Neural crest cell (in vitro differentiated cells): Measurements from ENCODE around the gene CECR2. TPM values are rescaled to one million over a fixed set of nuclear protein-coding genes. Genes with fewer than 3 reads are reported as not detected.

Source experiments
- DNase-seq: peaks from one replicate; pipeline ENCODE4 v3.0.0; 2021; ENCODE audit warnings: low read depth, mixed read lengths, low spot score
- H3K27ac Mint-ChIP-seq: one replicate; pipeline ENCODE4 v1.8.0; 2021; ENCODE audit warnings: mild to moderate bottlenecking, mixed read lengths; ENCODE audit not compliant: unreplicated experiment
- H3K27me3 Mint-ChIP-seq: 2 replicates; pipeline ENCODE4 v1.8.0; 2021; ENCODE audit warnings: low read depth, mild to moderate bottlenecking, mixed read lengths
- H3K36me3 Mint-ChIP-seq: 2 replicates; pipeline ENCODE4 v1.8.0; 2021; ENCODE audit warnings: low read depth, mild to moderate bottlenecking, mixed read lengths
- H3K4me1 Mint-ChIP-seq: 2 replicates; pipeline ENCODE4 v1.8.0; 2021; ENCODE audit warnings: mixed read lengths
- H3K4me3 Mint-ChIP-seq: one replicate; pipeline ENCODE4 v1.8.0; 2021; ENCODE audit warnings: mild to moderate bottlenecking, mixed read lengths
- H3K9me3 Mint-ChIP-seq: 2 replicates; pipeline ENCODE4 v1.8.0; 2021; ENCODE audit warnings: mixed read lengths
- total RNA-seq: library from RNA; stranded (reverse); gene quantifications from 2 replicates; pipeline ENCODE4 v1.2.1, GENCODE V29; 2021
- TF ChIP-seq, protein P1 (sequence below): fragments of 200-600 bp; sonication (generic); conservative IDR thresholded peaks from 2 replicates; pipeline ENCODE4 v1.5.0; 2021; ENCODE audit warnings: antibody characterized with exemption, mild to moderate bottlenecking

CECR2 gene
- total RNA-seq, 1 donor from 2014 or later, result 32.8 TPM

DNA sequence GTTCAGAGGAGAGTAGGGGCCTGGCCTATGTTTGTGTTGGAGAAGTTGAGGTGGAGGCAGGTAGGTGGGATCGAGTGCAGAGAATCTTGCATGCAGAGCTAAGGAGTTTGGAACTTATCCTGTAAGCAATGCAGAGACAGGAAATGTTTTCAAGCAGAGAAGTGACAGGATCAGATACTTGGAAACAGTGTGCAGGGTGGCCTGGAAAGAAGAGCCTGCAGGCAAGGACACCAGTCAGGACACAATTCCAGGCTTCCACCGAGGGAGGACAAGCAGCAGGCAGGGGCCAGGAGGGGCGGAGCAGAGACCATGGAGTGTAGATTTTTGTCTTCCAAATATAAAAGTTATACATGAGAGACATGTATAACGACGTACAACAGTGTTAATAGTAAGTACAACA lies 26.9 kb upstream of the CECR2 start:
- DNase-seq, result no peak
- Mint-ChIP-seq H3K9me3 (no peaks in the 10 kb centered on the region), H3K27ac (peak overlapping the region; percentile 63), H3K27me3 (peaks cover 4% of the 10 kb centered on the region), H3K36me3 (no peaks in the 10 kb centered on the region), H3K4me1 (peaks cover 4% of the 10 kb centered on the region), H3K4me3 (no peak overlapping the region)
- TF ChIP-seq, protein P1, sequence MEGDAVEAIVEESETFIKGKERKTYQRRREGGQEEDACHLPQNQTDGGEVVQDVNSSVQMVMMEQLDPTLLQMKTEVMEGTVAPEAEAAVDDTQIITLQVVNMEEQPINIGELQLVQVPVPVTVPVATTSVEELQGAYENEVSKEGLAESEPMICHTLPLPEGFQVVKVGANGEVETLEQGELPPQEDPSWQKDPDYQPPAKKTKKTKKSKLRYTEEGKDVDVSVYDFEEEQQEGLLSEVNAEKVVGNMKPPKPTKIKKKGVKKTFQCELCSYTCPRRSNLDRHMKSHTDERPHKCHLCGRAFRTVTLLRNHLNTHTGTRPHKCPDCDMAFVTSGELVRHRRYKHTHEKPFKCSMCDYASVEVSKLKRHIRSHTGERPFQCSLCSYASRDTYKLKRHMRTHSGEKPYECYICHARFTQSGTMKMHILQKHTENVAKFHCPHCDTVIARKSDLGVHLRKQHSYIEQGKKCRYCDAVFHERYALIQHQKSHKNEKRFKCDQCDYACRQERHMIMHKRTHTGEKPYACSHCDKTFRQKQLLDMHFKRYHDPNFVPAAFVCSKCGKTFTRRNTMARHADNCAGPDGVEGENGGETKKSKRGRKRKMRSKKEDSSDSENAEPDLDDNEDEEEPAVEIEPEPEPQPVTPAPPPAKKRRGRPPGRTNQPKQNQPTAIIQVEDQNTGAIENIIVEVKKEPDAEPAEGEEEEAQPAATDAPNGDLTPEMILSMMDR, result no peak

DNA sequence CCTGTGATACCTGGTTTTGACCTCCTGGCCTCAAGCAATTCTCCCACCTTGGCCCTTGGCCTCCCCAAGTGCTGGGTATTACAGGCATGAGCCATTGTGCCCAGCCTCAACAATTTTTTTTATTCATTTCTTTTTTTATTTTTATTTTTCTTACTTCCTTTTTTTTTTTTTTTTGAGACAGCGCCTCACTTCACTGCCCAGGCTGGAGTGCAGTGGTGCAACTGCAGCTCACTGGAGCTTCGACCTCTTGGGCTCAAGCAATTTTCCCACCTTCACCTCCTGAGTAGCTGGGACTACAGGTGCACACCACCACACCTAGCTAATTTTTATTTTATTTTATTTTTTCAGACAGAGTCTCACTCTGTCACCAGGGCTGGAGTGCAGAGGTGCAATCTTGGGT lies 25.5 kb upstream of the CECR2 start:
- no peak overlapping the region for H3K27ac Mint-ChIP-seq
- H3K4me1 Mint-ChIP-seq, result no peaks in the 10 kb centered on the region
- no peak overlapping the region for H3K4me3 Mint-ChIP-seq
- H3K36me3 Mint-ChIP-seq, result no peaks in the 10 kb centered on the region
- DNase-seq, result no peak
- peaks cover 4% of the 10 kb centered on the region for H3K27me3 Mint-ChIP-seq
- H3K9me3 Mint-ChIP-seq, result no peaks in the 10 kb centered on the region
- TF ChIP-seq, protein P1, result no peak

DNA sequence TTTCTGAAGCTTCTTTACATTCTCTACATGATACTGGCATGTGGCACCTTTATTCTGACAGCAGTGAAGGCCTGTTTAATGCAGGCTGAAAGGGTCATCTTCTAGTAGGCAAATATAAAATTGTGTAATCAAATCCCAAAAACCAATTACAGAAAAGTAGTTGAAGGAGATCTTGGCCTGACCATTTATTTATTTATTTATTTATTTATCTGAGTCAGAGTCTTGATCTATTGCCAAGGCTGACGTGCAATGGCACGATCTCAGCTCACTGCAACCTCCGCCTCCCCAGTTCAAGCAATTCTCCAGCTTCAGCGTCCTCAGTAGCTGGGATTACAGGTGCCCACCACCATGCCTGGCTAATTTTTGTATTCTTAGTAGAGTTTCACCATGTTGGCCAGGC lies 22.7 kb upstream of the CECR2 start:
- DNase-seq, result no peak
- Mint-ChIP-seq H3K36me3 (no peaks in the 10 kb centered on the region), H3K4me1 (peaks cover 15% of the 10 kb centered on the region), H3K27me3 (no peaks in the 10 kb centered on the region), H3K27ac (no peak overlapping the region), H3K9me3 (no peaks in the 10 kb centered on the region), H3K4me3 (no peak overlapping the region)
- TF ChIP-seq, protein P1, result no peak

DNA sequence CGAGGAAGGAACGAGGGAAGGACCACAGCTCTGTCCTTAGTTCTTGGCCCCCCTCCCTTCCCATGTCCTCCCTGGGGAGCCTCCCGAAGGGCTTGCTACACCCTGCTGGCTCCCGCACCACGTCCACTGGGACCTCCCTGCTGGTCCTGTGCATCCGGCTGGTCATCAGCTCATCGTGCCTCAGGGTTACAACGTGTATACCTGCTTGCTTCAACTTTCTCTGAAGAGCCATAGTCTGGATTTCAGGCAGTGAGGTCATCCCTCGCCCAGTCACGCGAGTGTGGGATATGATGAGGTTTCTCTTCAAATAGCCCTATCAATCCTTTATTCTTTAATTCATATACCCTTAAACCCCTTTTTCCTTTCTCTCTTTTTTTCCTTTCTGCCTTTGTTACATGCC lies 21.5 kb upstream of the CECR2 start:
- Mint-ChIP-seq H3K4me3 (no peak overlapping the region), H3K36me3 (no peaks in the 10 kb centered on the region), H3K27ac (no peak overlapping the region), H3K9me3 (no peaks in the 10 kb centered on the region), H3K4me1 (peaks cover 15% of the 10 kb centered on the region), H3K27me3 (no peaks in the 10 kb centered on the region)
- TF ChIP-seq, protein P1, result no peak
- DNase-seq, result no peak

DNA sequence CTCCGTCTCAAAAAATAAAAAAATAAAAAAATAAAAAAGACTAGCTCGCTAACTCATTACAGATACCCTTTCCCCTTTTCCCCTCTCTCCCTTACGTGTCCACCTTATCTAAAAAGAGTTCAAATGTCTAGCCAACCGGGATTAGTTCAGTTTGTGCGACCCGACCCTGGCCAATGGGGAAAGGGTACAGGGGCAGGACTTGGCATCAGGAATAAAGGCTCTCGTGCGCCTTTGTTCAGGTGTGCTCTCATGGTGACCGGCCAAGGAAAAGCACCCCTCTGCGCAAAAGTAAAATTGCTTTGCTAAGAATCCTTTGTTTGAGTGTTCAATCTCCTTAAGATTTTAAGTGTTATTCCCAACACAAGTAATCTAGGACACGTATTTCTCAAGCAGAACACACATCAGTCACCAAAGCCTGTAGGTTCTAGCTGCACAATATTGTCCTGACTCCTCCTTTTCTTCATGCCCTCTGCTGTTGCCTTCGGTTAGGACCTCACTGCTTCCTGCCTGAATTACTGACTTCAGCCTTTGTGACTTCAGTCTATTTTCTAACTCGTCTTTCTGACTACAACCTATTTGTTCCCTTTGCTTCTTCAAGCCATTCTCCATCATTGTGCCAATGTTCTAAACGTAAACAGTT lies 20.7 kb upstream of the CECR2 start:
- Mint-ChIP-seq H3K9me3 (no peaks in the 10 kb centered on the region), H3K4me3 (no peak overlapping the region), H3K27me3 (no peaks in the 10 kb centered on the region), H3K4me1 (peaks cover 15% of the 10 kb centered on the region), H3K36me3 (no peaks in the 10 kb centered on the region), H3K27ac (no peak overlapping the region)
- TF ChIP-seq, protein P1, result no peak
- DNase-seq, result no peak
